IMR-90 (cell line): ENCODE measurements around the gene METTL22. TPM values are rescaled to one million over a fixed set of nuclear protein-coding genes. Genes with fewer than 3 reads are reported as not detected.

Experiments
- ATAC-seq: fragments of 200-7000 bp; cut with Tn5 transposase; 2 replicates; pipeline ENCODE4 v1.9.1; 2020; ENCODE audit warnings: low read depth, mild to moderate bottlenecking, moderate library complexity
- BruUV-seq: library from RNA; stranded (reverse); fragments of 400-500 nt; replicated peaks from 2 replicates; lab custom pipeline; 2021; lab: Mats Ljungman, UMichigan
- CTCF ChIA-PET: fragments of 300-600 bp; formaldehyde crosslinking; extraction: SDS; loops from one replicate; lab custom pipeline; 2021; ENCODE audit warnings: antibody characterized with exemption; lab: Yijun Ruan, JAX
- POLR2A ChIA-PET: fragments of 300-600 bp; sonication (Branson Sonifier 250); formaldehyde crosslinking; loops from one replicate; lab custom pipeline; 2022; ENCODE audit warnings: antibody characterized with exemption; ENCODE audit not compliant: unreplicated experiment; lab: Charles Lee
- DNase-seq: peaks from one replicate; pipeline ENCODE4 v3.0.0; 2013
- H2AFZ ChIP-seq: replicated peaks from 2 replicates; pipeline ENCODE3; 2013; ENCODE audit warnings: low read length, mild to moderate bottlenecking; ENCODE audit not compliant: poor library complexity
- H2AK5ac ChIP-seq: 2 replicates; pipeline ENCODE4 v1.6.1; 2013; ENCODE audit warnings: low read depth, low read length, inconsistent platforms
- H2AK9ac ChIP-seq: replicated peaks from 2 replicates; pipeline ENCODE3; 2013; ENCODE audit warnings: mild to moderate bottlenecking, low read depth, low read length, moderate library complexity; ENCODE audit not compliant: poor library complexity
- H2BK120ac ChIP-seq: 2 replicates; pipeline ENCODE4 v1.6.1; 2013; ENCODE audit warnings: low read depth, low read length, inconsistent platforms
- H2BK15ac ChIP-seq: 3 replicates; pipeline ENCODE4 v1.6.1; 2013; ENCODE audit warnings: low read depth, low read length, inconsistent platforms
- H2BK20ac ChIP-seq: 2 replicates; pipeline ENCODE4 v1.6.1; 2013; ENCODE audit warnings: low read depth, mild to moderate bottlenecking, inconsistent platforms, low read length, moderate library complexity
- H2BK5ac ChIP-seq: 2 replicates; pipeline ENCODE4 v1.6.1; 2013; ENCODE audit warnings: mild to moderate bottlenecking, low read depth, low read length, inconsistent platforms; ENCODE audit not compliant: poor library complexity, severe bottlenecking
- H3K14ac ChIP-seq: replicated peaks from 2 replicates; pipeline ENCODE4 v1.6.1; 2013; ENCODE audit warnings: low read depth, low read length, inconsistent platforms
- H3K18ac ChIP-seq: 2 replicates; pipeline ENCODE4 v1.6.1; 2013; ENCODE audit warnings: low read depth, low read length, control low read depth
- H3K23ac ChIP-seq: 2 replicates; pipeline ENCODE4 v1.6.1; 2013; ENCODE audit warnings: low read depth, low read length, inconsistent platforms
- H3K27ac ChIP-seq: 2 replicates; pipeline ENCODE4 v1.5.1; 2013; ENCODE audit warnings: mild to moderate bottlenecking, control low read depth, low read length; ENCODE audit not compliant: insufficient read depth
- H3K27me3 ChIP-seq: 2 replicates; pipeline ENCODE4 v1.6.1; 2013; ENCODE audit warnings: low read length; ENCODE audit not compliant: control insufficient read depth, insufficient read depth
- H3K36me3 ChIP-seq: 2 replicates; pipeline ENCODE4 v1.6.1; 2013; ENCODE audit warnings: low read length, mixed read lengths; ENCODE audit not compliant: control insufficient read depth, insufficient read depth
- H3K4ac ChIP-seq: 2 replicates; pipeline ENCODE4 v1.6.1; 2013; ENCODE audit warnings: low read depth, low read length, inconsistent platforms
- H3K4me1 ChIP-seq: 2 replicates; pipeline ENCODE4 v1.6.1; 2013; ENCODE audit warnings: low read length, mixed read lengths; ENCODE audit not compliant: control insufficient read depth, insufficient read depth
- H3K4me2 ChIP-seq: 2 replicates; pipeline ENCODE4 v1.6.1; 2013; ENCODE audit warnings: low read depth, mild to moderate bottlenecking, control low read depth, low read length, moderate library complexity
- H3K4me3 ChIP-seq: 2 replicates; pipeline ENCODE4 v1.5.1; 2013; ENCODE audit warnings: low read depth, mild to moderate bottlenecking, control low read depth, low read length, moderate library complexity; ENCODE audit not compliant: insufficient read depth
- H3K56ac ChIP-seq: 2 replicates; pipeline ENCODE4 v1.6.1; 2013; ENCODE audit warnings: low read length, inconsistent platforms; ENCODE audit not compliant: insufficient read depth; ENCODE audit errors: extremely low read depth
- H3K79me1 ChIP-seq, 2 experiments: 2 replicates each; pipeline ENCODE4 v1.6.1; 2013; ENCODE audit warnings: low read length in 2 of 2, inconsistent platforms in 1 of 2, low read depth in 1 of 2
- H3K9ac ChIP-seq: 2 replicates; pipeline ENCODE4 v1.6.1; 2013; ENCODE audit warnings: low read depth, low read length, control low read depth
- H3K9me1 ChIP-seq: 2 replicates; pipeline ENCODE4 v1.6.1; 2013; ENCODE audit warnings: low read length, inconsistent platforms; ENCODE audit not compliant: insufficient read depth
- H3K9me3 ChIP-seq: 2 replicates; pipeline ENCODE4 v1.6.1; 2013; ENCODE audit warnings: low read length; ENCODE audit not compliant: control insufficient read depth, insufficient read depth
- H4K20me1 ChIP-seq: 2 replicates; pipeline ENCODE4 v1.6.1; 2013; ENCODE audit warnings: low read length, inconsistent platforms; ENCODE audit not compliant: insufficient read depth
- H4K5ac ChIP-seq: 2 replicates; pipeline ENCODE4 v1.6.1; 2013; ENCODE audit warnings: mild to moderate bottlenecking, low read depth, low read length, control low read depth
- H4K8ac ChIP-seq, 2 experiments: 2 replicates each; pipeline ENCODE4 v1.6.1; 2013; ENCODE audit warnings: low read depth in 2 of 2, low read length in 2 of 2, control low read depth in 1 of 2, inconsistent platforms in 1 of 2
- H4K91ac ChIP-seq: 2 replicates; pipeline ENCODE4 v1.6.1; 2013; ENCODE audit warnings: low read depth, low read length, inconsistent platforms; ENCODE audit not compliant: insufficient read depth
- CEBPB ChIP-seq: IDR thresholded peaks from 2 replicates; pipeline ENCODE4 v1.6.1; 2012; ENCODE audit warnings: low read depth, low read length, improper control_type of control experiment
- CTCF ChIP-seq: conservative IDR thresholded peaks from 2 replicates; pipeline ENCODE4 v1.5.1; 2012; ENCODE audit warnings: mild to moderate bottlenecking, low read depth, low read length, improper control_type of control experiment
- SMC3 ChIP-seq: fragments of 150-350 bp; IDR thresholded peaks from 2 replicates; pipeline ENCODE4 v1.6.1; 2016; ENCODE audit warnings: low read depth, mild to moderate bottlenecking, antibody characterized with exemption, low read length, moderate library complexity
- WGBS, 2 experiments: methylation state at CpG; one replicate each; pipeline versions ENCODE4 v1.1.5 to v1.1.7; 2013; ENCODE audit warnings: missing lambda C conversion rate in 2 of 2; ENCODE audit not compliant: insufficient read length in 1 of 2; ENCODE audit errors: extremely low coverage in 2 of 2; 5-methylcytosine and 5-hydroxymethylcytosine counted together
- dilution Hi-C: fragments of 300-500 bp; cut with HindIII; formaldehyde crosslinking; loops from one replicate; pipeline ENCODE4 v1.14.3; 2018; ENCODE audit warnings: low sequenced_read_pairs; ENCODE audit not compliant: unreplicated experiment
- in situ Hi-C: fragments of 300-500 bp; cut with MboI; formaldehyde crosslinking; loops from 3 replicates; pipeline ENCODE4 v1.14.3; 2019; ENCODE audit warnings: low sequenced_read_pairs, inconsistent platforms, mixed read lengths
- intact Hi-C: fragments of 100-400 bp; cut with micrococcal nuclease; formaldehyde crosslinking; loops from 2 replicates; pipeline ENCODE4 v1.10.0; 2022
- polyA plus RNA-seq, 3 experiments: library from polyadenylated mRNA; depleted of rRNA; stranded (reverse); fragments of >200 nt; gene quantifications; 2 replicates each; pipeline ENCODE4 v1.2.3, GENCODE V29; 2012; ENCODE audit warnings: low replicate concordance in 1 of 3
- total RNA-seq: library from RNA; depleted of rRNA; stranded (reverse); fragments of >200 nt; gene quantifications from 2 replicates; pipeline ENCODE4 v1.2.3, GENCODE V29; 2012

The METTL22 gene
- total and polyA plus RNA-seq, 2 of the 4 experiments (the other 2 are of a cell fraction): 27.2 to 51.2 TPM

GRCh38 chr16:8622315-8622656, 788 bp downstream of the METTL22 start:
- no peaks in the 10 kb centered on the region for H3K4me1 ChIP-seq
- peak overlapping the region; percentile 74; the same call in 1 of the 2 replicates for H3K23ac ChIP-seq
- peak overlapping the region; percentile 91 for H3K4me3 ChIP-seq
- H3K4me2 ChIP-seq: peak overlapping the region; percentile 88
- CTCF ChIA-PET: no interaction called here
- H2BK20ac ChIP-seq: no peak overlapping the region
- peak overlapping the region; percentile 90 for H3K4ac ChIP-seq
- DNase-seq (no peak), ATAC-seq (no peak; the same call in 1 of the 2 replicates)
- peaks cover 3% of the 10 kb centered on the region; the same call in 1 of the 2 replicates for H3K9me1 ChIP-seq
- H3K27me3 ChIP-seq: peaks cover 2% of the 10 kb centered on the region; the same call in 1 of the 2 replicates
- H4K91ac ChIP-seq: peak overlapping the region; percentile 93; the same call in 1 of the 2 replicates
- no peak overlapping the region for H2BK120ac ChIP-seq
- POLR2A ChIA-PET: no interaction called here
- in situ Hi-C loops (no loop called here), intact Hi-C loops (loop anchor here (1.0 kb wide), 1 partner anchor 55 kb away; no protein-coding TSS in a partner anchor), dilution Hi-C loops (no loop called here)
- H2BK5ac ChIP-seq: peak overlapping the region; percentile 58
- H3K9me3 ChIP-seq: no peaks in the 10 kb centered on the region
- H4K8ac ChIP-seq: peak overlapping the region; percentile 98 to 99; a peak in 3 of 4 replicates
- no peak overlapping the region for H2BK15ac ChIP-seq
- peak overlapping the region; percentile 94; the same call in 1 of the 2 replicates for H3K56ac ChIP-seq
- H2AK9ac ChIP-seq: peak overlapping the region; percentile 59
- no CpG with 5 or more reads among the region's 4 CpGs for WGBS, 2 experiments
- H4K20me1 ChIP-seq: peaks cover 3% of the 10 kb centered on the region; the same call in 1 of the 2 replicates
- BruUV-seq: TSS peak; percentile 61
- H2AK5ac ChIP-seq: peak overlapping the region; percentile 49; the same call in 1 of the 2 replicates
- peak overlapping the region; percentile 98 for H3K9ac ChIP-seq
- no peak overlapping the region for H3K18ac ChIP-seq
- peak overlapping the region; percentile 92 for H3K27ac ChIP-seq
- H4K5ac ChIP-seq: peak overlapping the region; percentile 86; the same call in 1 of the 2 replicates
- peak overlapping the region; percentile 92 for H3K14ac ChIP-seq
- H2AFZ ChIP-seq: peak overlapping the region; percentile 98
- TF ChIP-seq SMC3 (no peak), CEBPB (no peak), CTCF (no peak)
- peaks cover 12 to 41% of the 10 kb centered on the region in 2 experiments for H3K79me1 ChIP-seq
- H3K36me3 ChIP-seq: peaks cover 17% of the 10 kb centered on the region
